Trophoblast cell (in vitro differentiated cells and primary cell): ENCODE measurements around the gene PPIL1.

Experiments used
- DNase-seq, 2 donors: peaks; one replicate each; pipeline ENCODE4 v3.0.0-alpha.2; 2016
- H2AFZ ChIP-seq: 2 replicates; pipeline ENCODE4 v1.6.1; 2013; ENCODE audit warnings: low read length, moderate library complexity, mild to moderate bottlenecking; ENCODE audit not compliant: insufficient read depth, poor library complexity
- H2AK5ac ChIP-seq: 2 replicates; pipeline ENCODE4 v1.6.1; 2013; ENCODE audit warnings: mild to moderate bottlenecking, low read length
- H2BK120ac ChIP-seq: 2 replicates; pipeline ENCODE4 v1.6.1; 2013; ENCODE audit warnings: low read length, mild to moderate bottlenecking, moderate library complexity; ENCODE audit not compliant: insufficient read depth, poor library complexity
- H2BK12ac ChIP-seq: 2 replicates; pipeline ENCODE4 v1.6.1; 2013; ENCODE audit warnings: mild to moderate bottlenecking, low read length, moderate library complexity
- H2BK5ac ChIP-seq: 2 replicates; pipeline ENCODE4 v1.6.1; 2013; ENCODE audit warnings: low read length, low read depth, moderate library complexity, mild to moderate bottlenecking; ENCODE audit not compliant: poor library complexity
- H3K14ac ChIP-seq: 2 replicates; pipeline ENCODE4 v1.6.1; 2013; ENCODE audit warnings: mild to moderate bottlenecking, low read length
- H3K18ac ChIP-seq: 2 replicates; pipeline ENCODE4 v1.6.1; 2013; ENCODE audit warnings: mild to moderate bottlenecking, low read length
- H3K23ac ChIP-seq: 2 replicates; pipeline ENCODE4 v1.6.1; 2013; ENCODE audit warnings: low read length
- H3K27ac ChIP-seq: 2 replicates; pipeline ENCODE4 v1.5.1; 2013; ENCODE audit warnings: low read depth, mild to moderate bottlenecking, inconsistent platforms, low read length, moderate library complexity
- H3K27me3 ChIP-seq: 2 replicates; pipeline ENCODE4 v1.6.1; 2013; ENCODE audit warnings: inconsistent platforms, mild to moderate bottlenecking, low read length, moderate library complexity; ENCODE audit not compliant: insufficient read depth
- H3K36me3 ChIP-seq, 2 experiments: 1 replicate in 1 of 2; 2 replicates in 1 of 2; pipeline ENCODE4 v1.6.1; 2013; ENCODE audit warnings: low read length in 2 of 2, mild to moderate bottlenecking in 2 of 2, moderate library complexity in 1 of 2; ENCODE audit not compliant: insufficient read depth in 2 of 2, control insufficient read depth in 1 of 2
- H3K4ac ChIP-seq: 2 replicates; pipeline ENCODE4 v1.6.1; 2013; ENCODE audit warnings: low read depth, mild to moderate bottlenecking, low read length, moderate library complexity
- H3K4me1 ChIP-seq, 2 experiments: 1 replicate in 1 of 2; 2 replicates in 1 of 2; pipeline ENCODE4 v1.6.1; 2013; ENCODE audit warnings: low read length in 2 of 2, mild to moderate bottlenecking in 2 of 2, moderate library complexity in 1 of 2; ENCODE audit not compliant: insufficient read depth in 2 of 2, control insufficient read depth in 1 of 2
- H3K4me2 ChIP-seq: 2 replicates; pipeline ENCODE4 v1.6.1; 2013; ENCODE audit warnings: inconsistent platforms, mild to moderate bottlenecking, low read length, moderate library complexity
- H3K4me3 ChIP-seq: 2 replicates; pipeline ENCODE4 v1.5.1; 2013; ENCODE audit warnings: mild to moderate bottlenecking, low read depth, low read length, inconsistent platforms
- H3K79me1 ChIP-seq: one replicate; pipeline ENCODE4 v1.6.1; 2013; ENCODE audit warnings: low read length
- H3K79me2 ChIP-seq: 2 replicates; pipeline ENCODE4 v1.6.1; 2013; ENCODE audit warnings: low read length, mild to moderate bottlenecking; ENCODE audit not compliant: control insufficient read depth, insufficient read depth, poor library complexity
- H3K9ac ChIP-seq: 2 replicates; pipeline ENCODE4 v1.6.1; 2013; ENCODE audit warnings: mild to moderate bottlenecking, low read length
- H3K9me3 ChIP-seq: 2 replicates; pipeline ENCODE4 v1.6.1; 2013; ENCODE audit warnings: low read depth, mild to moderate bottlenecking, control low read depth, inconsistent platforms, low read length; ENCODE audit not compliant: insufficient read depth
- H4K12ac ChIP-seq: 2 replicates; pipeline ENCODE4 v1.6.1; 2013; ENCODE audit warnings: low read depth, mild to moderate bottlenecking, low read length, moderate library complexity
- H4K8ac ChIP-seq: 2 replicates; pipeline ENCODE4 v1.6.1; 2013; ENCODE audit warnings: low read depth, mild to moderate bottlenecking, low read length, moderate library complexity
- H4K91ac ChIP-seq: one replicate; pipeline ENCODE4 v1.6.1; 2013; ENCODE audit warnings: low read depth, mild to moderate bottlenecking, low read length, moderate library complexity
- WGBS: extraction: QIAGEN DNeasy Blood & Tissue Kit; methylation state at CpG from one replicate; pipeline ENCODE4 v1.1.7; 2013; ENCODE audit warnings: missing lambda C conversion rate; ENCODE audit not compliant: insufficient read length, insufficient coverage; ENCODE audit errors: extremely low coverage; 5-methylcytosine and 5-hydroxymethylcytosine counted together

The PPIL1 gene

DNA sequence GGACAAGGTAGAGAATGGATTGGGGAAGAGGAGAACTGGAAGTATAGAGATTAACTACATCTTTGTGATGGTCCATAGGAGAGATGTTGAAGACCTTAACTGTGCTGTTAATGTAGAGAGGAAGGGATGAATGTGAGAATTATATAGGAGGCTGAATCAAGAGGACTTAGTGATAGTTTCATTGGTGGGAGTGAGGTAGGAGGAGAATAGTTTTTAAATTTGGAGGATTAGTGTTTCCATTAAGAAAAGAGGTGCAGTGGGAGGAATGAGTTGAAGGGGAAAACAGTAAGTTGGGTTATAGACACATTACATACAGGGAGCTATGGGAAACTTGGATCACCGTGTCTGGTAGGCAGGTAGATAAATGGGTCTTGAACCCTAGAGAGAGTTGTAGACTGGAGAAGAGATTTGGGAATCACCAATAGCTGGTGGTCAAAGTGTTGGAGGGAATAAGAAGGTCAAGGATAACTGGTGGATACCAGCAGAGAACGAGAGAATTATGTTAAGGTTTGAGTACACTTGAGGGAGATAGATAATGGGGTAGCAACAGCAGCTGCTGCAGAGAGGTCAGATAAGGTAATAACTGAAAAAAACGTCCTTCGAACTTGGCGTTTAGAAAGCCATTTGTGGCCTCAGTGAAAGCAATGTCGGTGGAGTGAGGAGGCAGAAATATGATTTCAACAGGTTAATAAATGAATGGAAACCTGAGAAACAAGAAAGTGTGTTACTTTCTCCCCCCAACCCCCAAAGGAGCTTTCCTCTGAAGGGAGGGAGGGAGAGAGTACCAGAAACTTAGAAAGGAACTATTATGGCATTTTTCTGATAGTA is 14.3 kb upstream of the PPIL1 start:
- Histone ChIP-seq H2BK120ac (no peak overlapping the region), H2BK12ac (no peak overlapping the region), H3K9me3 (no peaks in the 10 kb centered on the region), H3K18ac (no peak overlapping the region), H3K4me3 (no peak overlapping the region), H3K36me3 (no peaks in the 10 kb centered on the region), H2BK5ac (no peak overlapping the region), H4K91ac (no peak overlapping the region), H3K9ac (peak overlapping the region; percentile 16), H3K79me1 (peaks cover 6% of the 10 kb centered on the region), H3K27ac (no peak overlapping the region), H2AK5ac (no peak overlapping the region), H4K8ac (no peak overlapping the region), H3K79me2 (peaks cover 3% of the 10 kb centered on the region), H3K14ac (no peak overlapping the region), H3K4me2 (no peak overlapping the region), H3K4me1 (peaks cover 0 to 4% of the 10 kb centered on the region in 2 experiments), H4K12ac (no peak overlapping the region), H3K27me3 (no peaks in the 10 kb centered on the region), H3K23ac (no peak overlapping the region), H3K4ac (no peak overlapping the region), H2AFZ (no peak overlapping the region)
- DNase-seq: no peak
- no CpG with 5 or more reads among the region's 6 CpGs for WGBS

DNA sequence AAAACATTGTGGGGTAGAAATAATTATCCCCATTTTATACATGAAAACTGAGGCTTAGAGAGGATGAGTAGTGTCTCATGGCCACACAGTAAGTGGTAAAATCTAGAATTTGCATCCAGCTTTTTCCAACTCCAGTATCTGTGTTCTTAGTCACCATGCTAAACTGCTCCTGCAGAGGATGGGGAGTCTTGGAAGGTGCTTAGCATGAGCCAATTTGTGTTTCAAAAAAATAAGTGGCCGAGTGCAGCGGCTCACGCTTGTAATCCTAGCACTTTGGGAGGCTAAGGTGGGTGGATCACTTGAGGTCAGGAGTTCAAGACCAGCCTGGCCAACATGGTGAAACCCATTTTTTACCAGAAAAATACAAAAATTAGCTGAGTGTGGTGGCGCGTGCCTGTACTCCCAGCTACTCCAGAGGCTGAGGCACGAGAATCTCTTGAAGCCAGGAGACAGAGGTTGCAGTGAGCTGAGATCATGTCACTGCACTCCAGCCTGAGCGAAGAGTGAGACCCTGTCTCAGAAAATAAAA is 13.6 kb upstream of the PPIL1 start:
- Histone ChIP-seq H3K27ac (no peak overlapping the region), H3K27me3 (no peaks in the 10 kb centered on the region), H2AFZ (no peak overlapping the region), H3K4me1 (peaks cover 0 to 4% of the 10 kb centered on the region in 2 experiments), H3K4me3 (no peak overlapping the region), H4K8ac (no peak overlapping the region), H4K91ac (no peak overlapping the region), H3K14ac (no peak overlapping the region), H3K9ac (no peak overlapping the region), H3K4ac (no peak overlapping the region), H3K23ac (no peak overlapping the region), H3K9me3 (no peaks in the 10 kb centered on the region), H2BK120ac (no peak overlapping the region), H3K79me2 (peaks cover 3% of the 10 kb centered on the region), H2BK12ac (no peak overlapping the region), H2AK5ac (no peak overlapping the region), H4K12ac (no peak overlapping the region), H3K79me1 (peaks cover 6% of the 10 kb centered on the region), H2BK5ac (no peak overlapping the region), H3K36me3 (no peaks in the 10 kb centered on the region), H3K4me2 (no peak overlapping the region), H3K18ac (no peak overlapping the region)
- no peak for DNase-seq
- no CpG with 5 or more reads among the region's 7 CpGs for whole genome bisulfite sequencing

DNA sequence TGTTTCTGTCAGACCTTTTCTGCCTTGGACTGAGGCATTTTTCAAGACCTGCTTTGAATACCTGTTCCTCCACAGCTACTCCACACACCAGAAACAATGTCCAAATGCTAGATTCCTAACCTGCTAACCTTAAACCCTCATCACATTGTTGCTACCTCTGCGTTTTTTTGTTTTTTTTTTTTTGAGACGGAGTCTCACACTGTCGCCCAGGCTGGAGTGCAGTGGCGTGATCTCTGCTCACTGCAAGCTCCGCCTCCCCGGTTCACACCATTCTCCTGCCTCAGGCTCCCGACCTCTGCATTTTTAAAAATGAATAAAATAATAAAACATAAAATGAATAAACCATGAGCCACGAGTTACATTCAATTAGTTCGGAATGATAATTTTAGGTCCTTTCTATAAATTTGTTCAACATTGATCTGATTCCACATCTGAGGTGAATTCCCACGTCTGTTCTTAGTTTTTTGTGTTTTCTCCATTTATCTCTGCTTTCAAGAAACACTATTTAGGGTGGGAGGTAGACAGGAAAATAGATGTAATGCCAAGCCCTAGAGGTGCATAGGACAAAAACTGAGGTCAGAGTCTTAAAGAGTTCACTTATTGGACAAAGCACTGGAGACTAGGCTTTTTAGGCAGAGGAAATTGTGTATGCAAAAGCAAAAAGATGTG is 12.5 kb upstream of the PPIL1 start:
- H3K79me1 ChIP-seq: peaks cover 6% of the 10 kb centered on the region
- no peaks in the 10 kb centered on the region for H3K36me3 ChIP-seq
- no CpG with 5 or more reads among the region's 10 CpGs for WGBS
- no peak overlapping the region for H3K9ac ChIP-seq
- no peak overlapping the region for H2AK5ac ChIP-seq
- H3K14ac ChIP-seq: no peak overlapping the region
- peak overlapping the region; percentile 65 for H3K18ac ChIP-seq
- H3K4ac ChIP-seq: no peak overlapping the region
- no peak overlapping the region for H2BK5ac ChIP-seq
- H3K23ac ChIP-seq: no peak overlapping the region
- H2AFZ ChIP-seq: no peak overlapping the region
- no peak overlapping the region for H2BK12ac ChIP-seq
- H3K27me3 ChIP-seq: no peaks in the 10 kb centered on the region
- H4K8ac ChIP-seq: peak overlapping the region; percentile 19
- peaks cover 0 to 4% of the 10 kb centered on the region in 2 experiments for H3K4me1 ChIP-seq
- no peak overlapping the region for H2BK120ac ChIP-seq
- H3K9me3 ChIP-seq: no peaks in the 10 kb centered on the region
- peaks cover 3% of the 10 kb centered on the region for H3K79me2 ChIP-seq
- no peak overlapping the region for H3K27ac ChIP-seq
- H4K12ac ChIP-seq: no peak overlapping the region
- H4K91ac ChIP-seq: no peak overlapping the region
- peak overlapping the region; percentile 15 for H3K4me2 ChIP-seq
- H3K4me3 ChIP-seq: no peak overlapping the region
- DNase-seq: peak; percentile 29 to 77

DNA sequence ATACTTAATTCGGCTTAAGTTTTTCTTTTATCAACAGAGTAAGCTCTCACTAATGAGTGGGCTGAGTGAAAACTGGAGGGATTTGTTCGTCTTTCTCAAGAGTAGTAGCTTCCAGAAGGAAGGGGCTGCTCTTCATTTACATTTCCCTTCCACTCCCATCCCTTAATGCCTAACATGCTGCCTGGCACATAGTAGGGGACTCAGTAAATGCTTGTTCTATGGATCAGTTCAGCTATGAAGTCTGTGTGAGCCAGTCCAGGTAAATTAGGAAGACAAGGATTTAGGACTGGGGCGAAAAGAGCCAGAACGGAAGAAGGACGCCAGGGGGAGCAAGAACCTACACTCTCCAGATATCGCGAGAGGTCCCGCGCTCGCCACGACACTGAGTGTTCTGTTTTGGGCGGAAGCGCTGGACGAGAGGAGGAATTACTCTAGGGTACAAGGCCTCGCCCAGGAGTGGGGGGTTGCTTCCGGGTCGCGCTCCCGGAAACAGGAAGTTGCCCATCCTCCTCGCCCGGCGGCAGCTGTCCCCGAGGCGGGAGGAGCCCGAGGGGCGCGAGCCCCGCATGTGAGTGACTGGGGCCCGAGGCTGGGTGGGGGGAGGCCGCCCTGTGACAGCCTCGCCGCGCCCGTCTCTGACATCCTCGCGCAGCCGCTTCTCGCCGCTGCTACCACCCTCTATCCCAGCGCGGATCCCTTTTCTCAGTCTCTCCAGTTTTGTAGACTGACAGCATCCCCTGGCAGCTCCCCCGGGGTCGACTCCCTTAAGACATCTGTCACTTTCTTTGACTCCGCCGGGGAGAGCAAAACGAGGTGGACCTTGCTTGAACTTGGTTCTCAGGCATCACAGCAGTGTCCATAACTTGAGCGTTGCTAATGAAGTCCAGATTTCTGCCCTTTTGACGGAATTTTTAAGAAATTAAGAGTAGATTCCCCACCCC is 11.1 kb upstream of the PPIL1 start, which contains the start of gene C6orf89:
TSS of gene C6orf89 (plus strand) at position 492 of the 941 bp plus-strand sequence. CDS start 13,493 bp downstream, outside the sequence.
- Histone ChIP-seq H4K8ac (peak within 1 kb of the TSS; percentile 99), H3K4ac (peak within 1 kb of the TSS; percentile 13), H3K36me3 (no peaks in the 10 kb centered on the region), H3K27me3 (no peaks in the 10 kb centered on the region), H3K79me1 (peaks cover 6% of the 10 kb centered on the region), H2BK120ac (peak within 1 kb of the TSS; percentile 54), H3K79me2 (peaks cover 3% of the 10 kb centered on the region), H3K18ac (peak within 1 kb of the TSS; percentile 73), H4K91ac (peak within 1 kb of the TSS; percentile 89), H4K12ac (peak within 1 kb of the TSS; percentile 67), H3K23ac (no peak within 1 kb of the TSS), H3K9ac (peak within 1 kb of the TSS; percentile 85), H2AFZ (peak within 1 kb of the TSS; percentile 82), H3K4me2 (peak within 1 kb of the TSS; percentile 80), H3K27ac (peak within 1 kb of the TSS; percentile 24), H2AK5ac (peak within 1 kb of the TSS; percentile 57), H2BK5ac (peak within 1 kb of the TSS; percentile 7), H3K4me1 (peaks cover 0 to 4% of the 10 kb centered on the region in 2 experiments), H2BK12ac (no peak within 1 kb of the TSS), H3K14ac (peak within 1 kb of the TSS; percentile 86), H3K4me3 (peak within 1 kb of the TSS; percentile 87), H3K9me3 (no peaks in the 10 kb centered on the region)
- no CpG with 5 or more reads among the region's 48 CpGs for WGBS
- DNase-seq: peak; percentile 98 to 100
